Calu3 (cell line): ENCODE measurements around the gene GRN. TPM values are rescaled to one million over a fixed set of nuclear protein-coding genes. Genes with fewer than 3 reads are reported as not detected.

Source experiments
- BruUV-seq: library from RNA; stranded (reverse); fragments of 400-500 nt; replicated peaks from 2 replicates; lab custom pipeline; 2021; lab: Mats Ljungman, UMichigan
- CTCF ChIA-PET: fragments of 300-600 bp; sonication (Branson Sonifier 250); formaldehyde crosslinking; loops from one replicate; lab custom pipeline; 2022; ENCODE audit warnings: antibody characterized with exemption; lab: Charles Lee
- DNase-seq: peaks from one replicate; pipeline ENCODE4 v3.0.0; 2022
- H3K27ac Mint-ChIP-seq: one replicate; pipeline ENCODE4 v1.8.0; 2022; ENCODE audit warnings: mixed read lengths; ENCODE audit not compliant: unreplicated experiment
- H3K27me3 Mint-ChIP-seq: one replicate; pipeline ENCODE4 v1.8.0; 2022; ENCODE audit warnings: mixed read lengths; ENCODE audit not compliant: unreplicated experiment
- H3K36me3 Mint-ChIP-seq: one replicate; pipeline ENCODE4 v1.8.0; 2022; ENCODE audit warnings: mild to moderate bottlenecking, moderate library complexity, mixed read lengths; ENCODE audit not compliant: insufficient read depth, unreplicated experiment
- H3K4me1 Mint-ChIP-seq: one replicate; pipeline ENCODE4 v1.8.0; 2022; ENCODE audit warnings: mild to moderate bottlenecking, low read depth, mixed read lengths; ENCODE audit not compliant: unreplicated experiment
- H3K4me3 Mint-ChIP-seq: one replicate; pipeline ENCODE4 v1.8.0; 2022; ENCODE audit warnings: mild to moderate bottlenecking, low read depth, moderate library complexity, mixed read lengths; ENCODE audit not compliant: unreplicated experiment
- H3K9me3 Mint-ChIP-seq: one replicate; pipeline ENCODE4 v1.8.0; 2022; ENCODE audit warnings: low read depth, mixed read lengths; ENCODE audit not compliant: unreplicated experiment
- CTCF ChIP-seq: fragments of 200-600 bp; IDR thresholded peaks from one replicate; pipeline ENCODE4 v1.8.0; 2022; ENCODE audit warnings: antibody characterized with exemption; ENCODE audit not compliant: unreplicated experiment
- intact Hi-C: fragments of 100-400 bp; cut with micrococcal nuclease; formaldehyde crosslinking; loops from one replicate; pipeline ENCODE4 v1.10.0; 2022; ENCODE audit not compliant: unreplicated experiment
- total RNA-seq: library from RNA; stranded (reverse); gene quantifications from 2 replicates; pipeline ENCODE4 v1.2.3, GENCODE V29; 2022

The GRN gene
- total RNA-seq, 1 experiment from 2014 or later: 376 TPM

GRCh38 chr17:44359006-44359405 lies 13.9 kb downstream of the GRN start:
- Mint-ChIP-seq H3K4me1 (peaks cover 10% of the 10 kb centered on the region), H3K27ac (no peak overlapping the region), H3K27me3 (peaks cover 75% of the 10 kb centered on the region), H3K9me3 (no peaks in the 10 kb centered on the region), H3K36me3 (no peaks in the 10 kb centered on the region), H3K4me3 (no peak overlapping the region)
- no peak for TF ChIP-seq CTCF
- DNase-seq: no peak
- CTCF ChIA-PET: interaction anchor here (2.1 kb wide), 1 partner anchor 8 kb away, joined by 6 read pairs; no protein-coding TSS in a partner anchor
- no TSS peak for BruUV-seq
- intact Hi-C loops: no loop called here

GRCh38 chr17:44359458-44360143 lies 14.5 kb downstream of the GRN start:
- H3K36me3 Mint-ChIP-seq: no peaks in the 10 kb centered on the region
- no TSS peak for BruUV-seq
- H3K27me3 Mint-ChIP-seq: peaks cover 80% of the 10 kb centered on the region
- H3K27ac Mint-ChIP-seq: no peak overlapping the region
- no peaks in the 10 kb centered on the region for H3K9me3 Mint-ChIP-seq
- intact Hi-C loops: no loop called here
- CTCF ChIA-PET: interaction anchor here (0.6 to 2.1 kb wide), 2 partner anchors 8 kb away, joined by 3 to 6 read pairs; no protein-coding TSS in a partner anchor
- H3K4me1 Mint-ChIP-seq: peaks cover 10% of the 10 kb centered on the region
- no peak for DNase-seq
- no peak overlapping the region for H3K4me3 Mint-ChIP-seq
- no peak for TF ChIP-seq CTCF

GRCh38 chr17:44360144-44360533 lies 15.0 kb downstream of the GRN start:
- CTCF ChIA-PET: interaction anchor here (0.6 kb wide), 1 partner anchor 9 kb away, joined by 3 read pairs; no protein-coding TSS in a partner anchor
- Mint-ChIP-seq H3K4me1 (peaks cover 10% of the 10 kb centered on the region), H3K9me3 (no peaks in the 10 kb centered on the region), H3K27ac (no peak overlapping the region), H3K4me3 (no peak overlapping the region), H3K27me3 (peaks cover 83% of the 10 kb centered on the region), H3K36me3 (no peaks in the 10 kb centered on the region)
- no TSS peak for BruUV-seq
- no peak for TF ChIP-seq CTCF
- intact Hi-C loops: no loop called here
- no peak for DNase-seq

GRCh38 chr17:44360826-44361225 lies 15.7 kb downstream of the GRN start:
- no TSS peak for BruUV-seq
- intact Hi-C loops: no loop called here
- peaks cover 10% of the 10 kb centered on the region for H3K4me1 Mint-ChIP-seq
- no peaks in the 10 kb centered on the region for H3K36me3 Mint-ChIP-seq
- CTCF ChIA-PET: no interaction called here
- peaks cover 83% of the 10 kb centered on the region for H3K27me3 Mint-ChIP-seq
- no peak for DNase-seq
- no peak overlapping the region for H3K27ac Mint-ChIP-seq
- no peaks in the 10 kb centered on the region for H3K9me3 Mint-ChIP-seq
- no peak for TF ChIP-seq CTCF
- no peak overlapping the region for H3K4me3 Mint-ChIP-seq
